ENCODE measurements around the gene KPTN.

DNA sequence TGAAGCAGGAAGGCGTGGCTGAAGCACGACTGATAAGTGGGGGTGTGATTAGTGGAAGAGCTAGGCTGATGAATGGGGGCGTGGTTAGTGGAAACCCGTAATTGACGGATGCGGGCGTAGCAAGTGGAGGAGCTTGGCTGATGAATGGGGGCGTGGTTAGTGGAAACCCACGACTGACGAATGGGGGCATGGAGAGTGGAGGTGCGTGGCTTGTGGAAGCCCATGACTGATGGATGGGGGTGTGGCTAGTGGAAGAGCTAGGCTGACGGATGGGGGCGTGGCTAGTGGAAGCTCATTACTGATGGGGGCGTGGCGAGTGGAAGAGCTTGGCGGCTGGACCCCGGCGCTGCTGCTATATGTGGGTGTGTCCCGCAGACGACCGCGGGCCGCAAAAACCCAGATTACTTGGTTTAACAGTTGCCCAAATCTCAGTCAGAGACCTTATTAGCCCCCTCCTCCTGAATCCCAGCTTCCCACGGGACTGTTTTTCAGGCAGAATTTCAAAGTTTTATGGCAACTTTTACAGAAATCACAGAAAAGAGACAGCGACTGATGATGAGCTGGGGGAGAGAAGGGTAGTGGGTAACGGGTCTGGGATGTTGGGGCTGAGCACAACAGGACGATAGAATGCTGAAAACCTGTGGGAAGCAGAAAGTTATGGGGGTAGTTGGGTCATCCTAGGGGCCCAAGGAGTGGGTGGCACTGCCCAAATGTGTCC, 55.7 kb downstream of the KPTN start:
- TF ChIP-seq POLR2A (IDR thresholded peaks at IDR 0.05; ENCODE audit: low read length) (no peak), GATA1 (IDR thresholded peaks at IDR 0.05; ENCODE audit: low read depth, low read length) (no peak)

Data from erythroblast (primary cell).